Fibroblast of the conjunctiva (primary cell): ENCODE data around the gene TEKT3.

Experiments
- DNase-seq: peaks from one replicate; pipeline ENCODE4 v3.0.0-alpha.2; 2010; ENCODE audit warnings: low read depth

Gene TEKT3

GRCh38 chr17:15265131-15265530, 76.3 kb downstream of the TEKT3 start, which contains the start of gene PMP22:
Gene PMP22, minus strand, starts transcription at chr17:15265326. Its CDS starts 4,599 bp downstream, at chr17:15260727.
- DNase-seq = no peak

GRCh38 chr17:15264542-15264941, 76.9 kb downstream of the TEKT3 start:
- DNase-seq = no peak

DNA sequence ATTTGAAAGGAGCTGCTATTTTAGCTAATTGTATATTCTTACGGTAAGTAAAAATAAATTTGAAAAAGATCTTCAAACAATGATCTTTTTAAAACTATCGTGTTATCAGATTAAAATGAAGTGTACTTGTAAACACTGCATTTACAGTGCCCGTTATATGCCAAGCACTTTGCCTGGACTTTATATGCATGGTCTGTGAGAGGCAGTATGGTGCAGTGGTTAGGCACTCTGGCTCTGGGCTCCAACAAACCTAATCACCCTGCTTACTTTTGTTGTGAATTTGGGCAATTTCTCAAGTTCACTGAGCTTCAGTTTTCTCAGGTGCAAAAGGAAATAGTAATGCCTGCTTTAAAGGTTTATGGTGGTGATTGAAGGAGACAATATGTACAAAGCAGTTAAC, 77.7 kb downstream of the TEKT3 start:
- no peak for DNase-seq

GRCh38 chr17:15263206-15263579, 78.2 kb downstream of the TEKT3 start:
- DNase-seq = peak; percentile 88

DNA sequence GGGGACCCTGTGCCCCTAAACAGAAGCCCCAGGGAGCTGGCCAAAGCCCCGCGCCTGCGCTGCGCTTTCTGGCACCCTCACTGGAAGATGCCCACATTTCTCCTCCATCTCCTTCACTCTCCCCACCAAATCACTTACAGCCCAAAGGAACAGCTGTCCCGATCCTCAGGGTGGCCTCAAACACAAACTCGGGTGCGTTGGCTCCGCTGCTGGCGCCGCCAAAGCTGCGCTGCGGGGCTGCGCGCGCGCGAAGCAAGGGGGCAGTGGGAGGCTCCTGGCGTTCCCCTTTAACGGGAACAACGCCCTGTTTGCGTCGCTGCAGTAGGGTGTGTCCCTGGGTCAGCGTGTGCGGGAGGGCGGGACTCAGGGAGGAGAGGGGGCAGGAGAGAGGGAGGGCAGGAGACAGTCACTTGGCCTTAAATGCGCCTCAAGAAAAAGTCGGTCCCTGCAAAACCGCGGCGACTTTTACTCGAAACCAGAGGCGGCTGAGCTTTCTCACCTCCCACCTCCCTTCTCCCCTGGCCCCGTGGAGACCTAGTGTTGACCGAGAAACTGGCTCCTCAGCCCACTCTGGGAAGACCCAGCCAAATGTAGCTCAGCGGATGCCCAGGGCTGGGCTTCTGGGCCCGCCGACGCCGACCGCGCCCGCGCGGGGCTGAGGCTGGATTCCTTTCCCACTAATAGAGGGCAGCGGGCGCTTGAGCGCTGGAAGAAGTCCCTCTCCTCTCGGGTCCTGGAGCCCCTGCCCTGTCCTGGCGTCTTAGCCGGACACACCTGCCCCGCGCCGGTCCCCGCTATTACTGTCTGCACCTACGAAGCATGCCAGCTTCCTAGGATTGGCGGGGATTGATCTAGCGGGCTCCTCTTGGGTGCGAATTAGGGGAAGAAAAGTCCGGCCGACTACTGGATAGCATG, 78.8 kb downstream of the TEKT3 start:
- DNase-seq = peak; percentile 92

DNA sequence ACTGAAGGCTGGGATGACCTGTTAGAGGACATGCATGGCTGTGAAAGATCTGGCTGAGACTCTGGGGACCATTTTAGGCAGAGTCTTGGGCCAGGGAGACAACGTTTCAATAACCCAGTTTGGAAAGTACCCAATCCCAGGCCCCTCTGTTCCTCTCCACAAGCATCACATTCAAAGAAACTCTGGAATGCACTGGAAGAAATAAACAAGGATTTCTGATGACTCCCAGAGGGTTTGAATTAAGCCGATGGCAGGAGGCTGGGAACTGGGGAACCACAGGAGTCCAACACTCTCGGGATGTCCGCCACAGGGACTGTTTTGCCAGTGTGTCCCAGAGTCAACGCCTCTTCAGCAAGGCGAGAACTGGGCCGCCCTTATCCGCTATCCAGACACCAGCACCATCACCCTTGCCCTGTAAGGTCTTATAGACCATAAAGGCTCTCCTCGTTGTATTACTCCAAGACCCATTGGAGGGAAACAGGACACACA, 79.6 kb downstream of the TEKT3 start:
- DNase-seq = no peak

DNA sequence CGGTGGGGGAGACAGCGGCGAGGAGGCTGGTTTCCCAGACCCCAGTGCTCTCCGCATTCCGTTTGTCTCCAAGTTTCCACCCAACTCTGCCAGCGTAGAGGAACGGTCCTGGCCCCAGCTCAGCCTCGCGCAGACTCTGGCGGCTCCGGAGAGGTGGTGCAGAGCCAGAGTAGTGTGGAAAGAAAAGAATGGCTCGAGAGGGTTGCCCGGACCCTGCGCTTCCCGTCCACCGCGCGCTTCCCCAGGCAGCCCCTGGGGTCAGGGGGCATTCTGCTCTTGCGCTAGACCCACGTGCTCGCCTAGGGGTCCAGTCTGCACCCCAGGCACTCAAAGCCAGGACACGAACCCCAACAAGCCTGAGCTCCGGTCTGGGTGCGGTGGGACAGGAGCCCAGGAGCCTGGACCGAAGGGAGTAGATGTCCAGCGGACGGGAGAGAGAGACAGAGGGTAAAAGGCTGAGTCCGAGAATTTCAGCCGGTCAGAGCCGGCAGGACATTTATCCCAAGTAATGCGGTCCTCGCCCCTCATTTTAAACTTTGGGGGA, 80.1 kb downstream of the TEKT3 start:
- DNase-seq = no peak

GRCh38 chr17:15260376-15261257, 80.8 kb downstream of the TEKT3 start:
- DNase-seq = peak; percentile 77

DNA sequence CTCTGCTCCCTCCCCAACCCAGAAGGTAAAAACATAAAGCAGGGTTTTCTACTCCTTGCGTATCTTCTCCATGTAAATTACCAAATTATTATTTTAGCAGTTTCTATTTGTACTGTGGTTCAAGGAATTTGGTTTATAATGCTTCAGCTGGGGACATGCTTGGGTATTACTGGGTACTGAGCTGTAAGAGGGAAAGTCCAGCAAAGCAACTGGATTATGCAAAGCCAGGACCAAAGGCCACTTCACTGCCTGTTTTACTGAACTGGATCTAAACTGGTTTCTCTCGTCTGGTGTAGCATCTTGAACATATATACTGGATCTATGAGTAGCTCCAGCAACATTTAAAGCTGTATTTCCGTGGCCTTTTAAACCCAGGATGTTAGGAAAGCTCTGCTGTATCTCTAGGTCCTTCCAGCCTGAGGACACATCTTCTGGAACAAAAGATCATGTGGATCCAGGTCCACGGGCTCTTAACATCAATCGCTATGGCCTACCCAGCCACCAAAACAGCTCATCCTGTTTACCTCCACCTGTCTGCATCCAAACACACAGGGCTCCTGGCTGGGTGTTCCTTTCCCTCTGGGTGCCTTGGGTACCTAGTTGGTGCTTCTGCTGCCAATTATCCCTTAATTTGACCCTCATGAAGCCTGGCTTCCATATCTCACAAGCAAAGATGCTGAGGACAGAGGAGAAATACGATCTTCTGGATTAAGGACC, 83.4 kb downstream of the TEKT3 start:
- DNase-seq = no peak

DNA sequence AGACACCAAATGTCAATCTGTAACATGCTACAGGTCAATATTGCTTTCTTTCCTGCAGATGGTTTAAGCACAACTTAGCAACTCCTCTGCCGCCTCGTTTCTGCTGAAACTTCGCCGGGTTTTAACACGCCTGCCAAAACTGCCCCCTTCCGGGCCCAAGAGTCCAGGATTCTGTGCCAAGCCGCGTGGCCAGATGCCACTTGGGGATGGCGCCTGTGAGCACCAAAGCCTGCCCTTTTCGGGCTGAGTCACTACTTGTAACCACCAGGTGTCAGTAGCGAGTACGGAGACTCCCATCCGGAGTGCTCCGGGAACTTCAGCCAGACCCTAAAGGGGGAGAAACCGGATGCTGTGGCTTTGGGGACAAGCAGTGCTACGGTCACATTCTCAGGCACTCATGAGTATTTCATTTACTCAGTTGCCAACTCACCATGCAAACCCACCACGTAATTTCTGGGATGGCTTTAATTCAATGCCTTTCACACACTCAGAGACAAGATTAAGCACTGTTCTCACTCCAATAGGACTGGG, 84.1 kb downstream of the TEKT3 start:
- peak; percentile 79 for DNase-seq

DNA sequence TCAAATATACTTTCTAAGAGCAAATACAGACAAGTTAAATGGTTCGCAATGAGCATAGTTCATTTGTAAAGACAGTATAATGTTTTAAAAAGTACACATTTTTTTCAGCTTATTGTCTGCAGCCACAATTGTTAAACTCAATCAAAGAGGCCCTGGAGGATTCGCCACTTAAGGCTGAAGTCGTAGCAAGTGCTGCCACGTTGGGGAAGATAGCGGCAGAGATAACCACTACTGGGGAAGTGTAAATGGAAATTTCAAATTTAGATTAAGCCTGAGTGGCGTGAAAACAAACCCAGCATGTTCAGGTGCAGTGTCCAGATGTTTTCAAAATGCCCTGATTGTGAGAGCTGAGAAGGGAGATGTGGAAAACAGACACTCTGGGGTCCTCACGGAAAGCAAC, 84.7 kb downstream of the TEKT3 start:
- DNase-seq = no peak

- no peak for DNase-seq
Observed at GRCh38 chr17:15255713-15256454, 85.5 kb downstream of the TEKT3 start.
